GM06990 (cell line): ENCODE measurements around the gene OR6Y1.

Experiments
- DNase-seq: peaks from one replicate; pipeline ENCODE4 v3.0.0-alpha.2; 2011; ENCODE audit not compliant: insufficient read length; ENCODE audit errors: extremely low read depth
- H3K27me3 ChIP-seq: replicated peaks from 2 replicates; pipeline ENCODE4 v1.6.0; 2011; ENCODE audit warnings: low read length; ENCODE audit not compliant: control insufficient read depth, insufficient read depth
- H3K36me3 ChIP-seq: 2 replicates; pipeline ENCODE4 v1.5.1; 2011; ENCODE audit warnings: low read length; ENCODE audit not compliant: control insufficient read depth, insufficient read depth
- H3K4me3 ChIP-seq: replicated peaks from 2 replicates; pipeline ENCODE4 v1.5.1; 2011; ENCODE audit warnings: low read depth, mild to moderate bottlenecking, control low read depth, low read length
- TF ChIP-seq, protein P1 (sequence below): IDR thresholded peaks from 2 replicates; pipeline ENCODE4 v1.5.1; 2011; ENCODE audit warnings: low read length, control low read depth, mild to moderate bottlenecking, inconsistent platforms; ENCODE audit not compliant: insufficient read depth, poor library complexity, severe bottlenecking

The OR6Y1 gene

DNA sequence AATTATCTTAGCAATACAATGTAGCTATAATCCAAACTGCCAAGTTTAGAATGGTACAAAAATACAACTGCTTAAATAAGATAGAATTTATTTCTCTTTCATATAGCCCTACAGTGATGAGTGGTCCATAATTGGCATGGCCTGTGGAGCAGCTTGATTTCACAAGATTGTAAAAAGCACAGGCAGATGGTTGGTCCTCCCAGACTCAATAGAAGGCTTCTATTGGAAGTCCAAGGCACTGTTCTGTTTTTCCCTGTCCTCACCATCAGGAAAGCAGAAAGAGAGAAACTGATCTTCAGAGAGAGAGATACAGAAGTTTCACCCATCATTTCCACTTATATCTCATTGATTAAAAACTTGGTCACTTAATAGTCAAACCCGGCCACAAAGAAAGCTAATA is 18.0 kb upstream of the OR6Y1 start:
- Histone ChIP-seq H3K4me3 (no peak overlapping the region), H3K36me3 (no peaks in the 10 kb centered on the region), H3K27me3 (no peaks in the 10 kb centered on the region)
- DNase-seq: no peak
- TF ChIP-seq, protein P1, sequence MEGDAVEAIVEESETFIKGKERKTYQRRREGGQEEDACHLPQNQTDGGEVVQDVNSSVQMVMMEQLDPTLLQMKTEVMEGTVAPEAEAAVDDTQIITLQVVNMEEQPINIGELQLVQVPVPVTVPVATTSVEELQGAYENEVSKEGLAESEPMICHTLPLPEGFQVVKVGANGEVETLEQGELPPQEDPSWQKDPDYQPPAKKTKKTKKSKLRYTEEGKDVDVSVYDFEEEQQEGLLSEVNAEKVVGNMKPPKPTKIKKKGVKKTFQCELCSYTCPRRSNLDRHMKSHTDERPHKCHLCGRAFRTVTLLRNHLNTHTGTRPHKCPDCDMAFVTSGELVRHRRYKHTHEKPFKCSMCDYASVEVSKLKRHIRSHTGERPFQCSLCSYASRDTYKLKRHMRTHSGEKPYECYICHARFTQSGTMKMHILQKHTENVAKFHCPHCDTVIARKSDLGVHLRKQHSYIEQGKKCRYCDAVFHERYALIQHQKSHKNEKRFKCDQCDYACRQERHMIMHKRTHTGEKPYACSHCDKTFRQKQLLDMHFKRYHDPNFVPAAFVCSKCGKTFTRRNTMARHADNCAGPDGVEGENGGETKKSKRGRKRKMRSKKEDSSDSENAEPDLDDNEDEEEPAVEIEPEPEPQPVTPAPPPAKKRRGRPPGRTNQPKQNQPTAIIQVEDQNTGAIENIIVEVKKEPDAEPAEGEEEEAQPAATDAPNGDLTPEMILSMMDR: no peak

DNA sequence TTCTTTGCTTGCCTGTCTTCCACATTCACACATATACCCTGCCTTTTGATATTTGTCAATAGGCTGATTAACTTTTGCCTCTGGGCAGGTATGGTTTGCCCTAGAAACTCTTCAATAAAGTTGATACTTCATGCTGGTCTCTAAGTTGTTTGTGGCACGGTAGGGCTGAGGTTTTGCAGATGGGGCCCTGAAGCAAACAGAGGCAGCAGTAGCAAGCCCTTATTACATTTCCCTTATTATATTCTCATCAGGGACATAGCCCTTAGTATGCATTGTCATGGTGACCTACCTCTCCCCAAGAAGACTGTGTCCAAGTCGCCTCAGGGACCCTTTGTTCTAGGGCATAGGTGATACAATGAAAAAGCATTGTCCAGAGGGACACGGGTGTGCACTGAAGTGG is 16.3 kb upstream of the OR6Y1 start, which contains the start of gene OR6P1:
Gene OR6P1 (minus strand): TSS at position 101 of the 400 bp plus-strand sequence. CDS start 6,976 bp downstream, outside the sequence.
- TF ChIP-seq, protein P1: no peak
- DNase-seq: no peak
- no peaks in the 10 kb centered on the region for H3K27me3 ChIP-seq

DNA sequence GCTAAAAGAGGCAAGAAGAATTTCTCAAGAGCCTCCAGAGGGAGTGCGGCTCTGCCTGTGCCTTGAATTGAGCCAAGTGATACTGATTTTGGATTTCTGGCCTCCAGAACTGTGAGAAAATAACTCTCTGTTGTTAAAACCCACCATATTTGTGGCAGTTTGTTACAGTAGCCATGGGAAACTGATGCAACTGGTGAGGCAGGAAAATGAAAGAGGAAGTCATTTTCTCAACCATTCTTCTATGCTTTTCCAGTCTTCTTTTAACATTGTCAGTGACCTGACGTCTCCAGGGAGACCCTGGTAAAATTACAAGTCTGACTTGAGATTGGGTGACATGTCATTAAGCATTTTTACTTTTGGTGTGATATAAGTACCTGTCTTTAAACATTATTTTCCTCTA is 10.4 kb upstream of the OR6Y1 start:
- TF ChIP-seq, protein P1: no peak
- Histone ChIP-seq H3K36me3 (no peaks in the 10 kb centered on the region), H3K4me3 (no peak overlapping the region), H3K27me3 (no peaks in the 10 kb centered on the region)
- no peak for DNase-seq

More for the DNA sequence above, 16.3 kb upstream of the OR6Y1 start, which contains the start of gene OR6P1:
- no peak within 1 kb of the TSS for H3K4me3 ChIP-seq
- no peaks in the 10 kb centered on the region for H3K36me3 ChIP-seq

DNA sequence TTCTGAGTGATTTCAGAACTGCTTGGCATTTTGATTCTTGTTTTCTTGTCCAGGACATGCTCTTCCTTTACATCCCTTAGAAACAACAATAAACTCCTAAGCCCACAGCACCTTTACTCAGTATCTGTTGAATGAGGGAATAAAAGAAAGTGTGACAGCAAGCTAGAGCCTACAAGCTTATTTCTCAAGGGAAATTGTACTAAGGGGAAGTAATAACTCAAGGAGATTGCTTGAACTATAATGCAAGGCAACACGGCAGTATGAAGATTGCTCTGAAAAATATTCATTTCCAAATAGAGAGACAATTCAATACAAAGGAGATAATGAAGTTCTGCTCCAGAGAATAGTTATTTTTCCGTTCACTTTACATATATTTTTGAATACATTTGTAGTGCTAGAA is 9.6 kb upstream of the OR6Y1 start:
- H3K36me3 ChIP-seq: no peaks in the 10 kb centered on the region

DNA sequence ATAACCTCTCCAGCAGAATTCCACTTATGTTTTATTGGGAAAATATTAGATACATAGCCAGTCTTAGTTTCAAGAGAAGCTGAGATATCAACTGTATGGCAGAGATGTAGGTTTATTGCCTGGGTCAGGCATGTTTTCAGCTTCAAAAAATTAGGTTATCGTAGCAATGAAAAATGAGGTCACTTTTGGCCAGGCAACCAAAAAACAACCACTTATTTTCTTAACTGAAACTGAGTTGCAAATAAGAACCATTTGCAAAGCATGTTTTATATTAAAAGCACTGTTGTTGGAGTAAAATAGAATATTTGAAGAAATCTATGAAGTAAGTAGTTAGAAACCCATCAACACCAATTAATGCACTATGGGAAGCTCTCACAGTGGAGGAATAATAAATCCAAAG is 5.5 kb upstream of the OR6Y1 start:
- TF ChIP-seq, protein P1: no peak
- Histone ChIP-seq H3K27me3 (no peaks in the 10 kb centered on the region), H3K36me3 (no peaks in the 10 kb centered on the region), H3K4me3 (no peak overlapping the region)
- no peak for DNase-seq

More for the DNA sequence above, 9.6 kb upstream of the OR6Y1 start:
- Histone ChIP-seq H3K27me3 (no peaks in the 10 kb centered on the region), H3K4me3 (no peak overlapping the region)
- TF ChIP-seq, protein P1: no peak
- DNase-seq: no peak

DNA sequence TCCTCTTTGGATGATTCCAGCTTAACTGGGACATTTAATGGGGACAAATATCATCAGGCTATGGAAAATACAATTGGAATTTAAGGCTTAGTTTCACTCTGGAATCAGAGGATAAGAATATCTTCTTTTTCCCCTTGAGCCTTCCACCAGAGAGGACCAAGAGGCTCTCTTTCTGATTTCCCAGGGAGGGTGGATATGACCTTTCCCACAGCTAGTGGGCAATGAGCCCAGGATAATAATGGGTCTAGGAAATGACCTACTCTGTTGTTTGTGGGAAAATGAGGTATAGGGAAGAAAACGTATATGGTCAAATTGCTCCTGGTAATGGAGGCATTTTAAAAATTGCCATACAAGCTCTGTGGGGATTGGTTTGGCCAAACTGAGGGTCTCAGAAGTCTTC is 1.9 kb downstream of the OR6Y1 start:
- Histone ChIP-seq H3K4me3 (no peak overlapping the region), H3K36me3 (no peaks in the 10 kb centered on the region), H3K27me3 (no peaks in the 10 kb centered on the region)
- TF ChIP-seq, protein P1: no peak
- DNase-seq: no peak
